AG09319 (cell line): ENCODE measurements around the gene GKN1.

Source experiments
- DNase-seq: peaks from one replicate; pipeline ENCODE4 v3.0.0-alpha.2; 2010; ENCODE audit warnings: low read depth; ENCODE audit errors: extremely low read depth
- CTCF ChIP-seq: IDR thresholded peaks from 2 replicates; pipeline ENCODE4 v1.5.1; 2011; ENCODE audit warnings: low read depth, mild to moderate bottlenecking, inconsistent platforms, low read length, moderate library complexity

Gene GKN1

DNA sequence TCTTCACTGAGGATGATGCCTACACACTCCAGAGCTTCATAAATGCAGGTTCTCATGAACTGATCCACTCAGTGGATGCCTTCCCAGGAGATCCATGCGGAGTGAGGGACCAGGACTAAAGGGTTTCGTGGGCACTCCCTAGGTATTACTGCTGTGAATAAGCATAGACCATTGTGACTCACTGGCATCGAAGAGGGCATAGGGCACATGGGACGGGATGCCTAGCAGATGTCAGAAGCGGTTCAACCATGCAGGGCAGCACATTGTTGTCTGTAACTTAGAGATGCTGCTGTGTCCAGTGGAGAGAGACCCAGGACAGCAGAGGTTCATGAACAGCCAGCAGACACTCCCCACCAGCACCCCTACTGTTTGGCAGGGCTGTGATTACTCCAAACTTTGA is 39.0 kb upstream of the GKN1 start:
- no peak for TF ChIP-seq CTCF
- no peak for DNase-seq

- no peak for DNase-seq
- TF ChIP-seq CTCF, result no peak
These were observed 38.0 kb upstream of the GKN1 start for GRCh38 chr2:68936427-68936826.

GRCh38 chr2:68936889-68937288 is 37.5 kb upstream of the GKN1 start:
- DNase-seq, result no peak
- no peak for TF ChIP-seq CTCF

DNA sequence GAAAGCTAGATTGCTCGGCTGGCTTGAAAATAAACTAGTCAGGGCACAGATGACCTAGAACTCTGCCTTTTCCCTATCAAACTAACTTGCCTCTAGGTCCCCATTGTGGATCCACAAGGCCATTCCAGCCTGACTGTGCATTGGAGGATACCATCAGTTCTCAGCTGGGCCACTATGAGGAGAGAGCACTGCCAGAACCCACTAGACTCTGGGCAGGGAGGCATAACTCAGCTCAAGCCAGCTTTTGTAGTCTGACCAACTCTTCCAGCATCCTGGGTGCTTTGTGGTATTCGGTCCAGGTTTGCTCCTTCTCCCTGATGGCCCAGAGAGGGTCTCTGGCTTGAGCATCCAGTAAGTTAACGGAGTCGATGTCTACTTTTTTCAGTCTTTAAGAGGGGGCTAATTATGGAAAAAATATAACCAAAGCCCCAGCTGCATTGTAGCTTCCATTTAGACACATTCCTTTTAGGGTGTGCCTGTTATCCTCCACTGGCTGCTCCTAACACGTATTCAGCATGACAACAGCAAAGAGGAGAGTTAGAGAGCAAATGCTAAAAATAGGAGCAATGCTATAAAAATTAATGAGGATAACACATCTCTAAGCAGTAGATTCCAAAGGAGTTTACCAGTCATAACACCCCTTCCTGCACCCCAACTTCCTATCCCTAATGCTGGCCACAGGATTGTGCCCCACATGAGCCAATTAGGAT is 36.9 kb upstream of the GKN1 start:
- TF ChIP-seq CTCF, result no peak
- no peak for DNase-seq

DNA sequence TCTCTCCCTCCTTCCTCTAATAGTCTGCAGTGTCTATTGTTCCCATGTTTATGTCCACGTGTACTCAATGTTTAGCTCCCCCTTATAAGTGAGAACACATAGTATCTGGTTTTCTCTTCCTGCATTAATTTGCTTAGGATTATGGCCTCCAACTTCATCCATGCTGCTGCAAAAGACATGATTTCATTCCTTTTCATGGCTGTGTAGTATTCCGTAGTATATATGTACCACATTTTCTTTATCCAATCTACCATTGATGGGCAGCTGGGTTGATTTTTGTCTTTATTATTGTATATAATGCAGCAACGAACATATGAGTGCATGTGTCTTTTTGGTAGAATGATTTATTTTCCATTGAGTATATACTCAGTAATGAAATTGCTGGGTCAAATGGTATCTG is 35.5 kb upstream of the GKN1 start:
- DNase-seq, result no peak

DNA sequence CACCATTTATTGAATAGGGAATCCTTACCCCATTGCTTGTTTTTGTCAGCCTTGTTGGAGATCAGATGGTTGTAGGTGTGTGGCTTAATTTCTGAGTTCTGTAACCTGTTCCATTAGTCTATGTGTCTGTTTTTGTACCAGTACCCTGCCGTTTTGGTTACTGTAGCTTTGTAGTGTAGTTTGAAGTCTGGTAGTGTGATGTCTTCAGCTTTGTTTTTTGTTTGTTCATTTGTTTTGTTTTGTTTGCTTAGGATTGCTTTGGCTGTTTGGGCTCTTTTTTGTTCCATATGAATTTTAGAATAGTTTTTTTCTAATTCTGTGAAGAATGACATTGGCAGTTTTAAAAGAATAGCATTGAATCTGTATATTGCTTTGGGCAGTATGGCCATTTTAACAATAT is 34.5 kb upstream of the GKN1 start:
- DNase-seq, result no peak
- no peak for TF ChIP-seq CTCF

More for the DNA sequence above, 35.5 kb upstream of the GKN1 start:
- no peak for TF ChIP-seq CTCF

- no peak for DNase-seq
- no peak for TF ChIP-seq CTCF
These were observed 34.1 kb upstream of the GKN1 start for GRCh38 chr2:68940369-68940768.
